Measurements from ENCODE around the gene DENND1A. TPM values are rescaled to one million over a fixed set of nuclear protein-coding genes. Genes with fewer than 3 reads are reported as not detected.

DENND1A gene
- total RNA-seq, 2 experiments from 2014 or later, result 21.9 to 23.3 TPM

DNA sequence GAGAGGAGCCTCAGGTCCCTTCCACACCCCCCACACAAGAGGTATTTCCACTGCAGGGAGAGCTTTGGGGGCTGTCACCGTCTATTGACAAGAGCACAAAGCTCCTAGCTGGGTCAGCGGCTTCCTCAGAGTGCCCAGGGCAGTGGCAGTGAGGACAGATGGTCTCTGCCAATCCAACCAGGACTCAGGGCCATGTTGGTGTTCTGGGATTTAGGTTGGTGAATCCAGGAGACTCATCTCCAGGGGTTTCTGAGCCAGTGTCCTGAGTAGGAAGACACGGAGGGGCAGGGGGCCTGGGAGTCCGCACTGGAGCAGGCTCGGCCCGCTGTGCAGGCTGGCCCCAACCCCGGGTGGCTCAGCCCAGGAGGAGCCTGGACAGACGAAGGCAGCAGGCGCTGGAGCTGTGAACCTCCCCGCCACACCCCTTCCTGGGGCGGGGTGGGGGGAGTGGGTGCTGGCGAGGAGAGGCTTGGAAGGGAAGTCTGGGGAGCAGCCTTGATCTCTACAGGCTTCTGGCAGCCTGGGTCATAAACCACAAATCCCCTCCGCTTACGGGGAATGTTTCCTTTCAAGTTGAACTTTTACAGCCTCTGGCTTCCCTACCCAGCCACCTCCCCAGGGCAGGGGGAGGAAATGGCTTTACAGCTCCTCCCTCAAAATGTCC lies 554.3 kb downstream of the DENND1A start:
- TF ChIP-seq, protein P1, sequence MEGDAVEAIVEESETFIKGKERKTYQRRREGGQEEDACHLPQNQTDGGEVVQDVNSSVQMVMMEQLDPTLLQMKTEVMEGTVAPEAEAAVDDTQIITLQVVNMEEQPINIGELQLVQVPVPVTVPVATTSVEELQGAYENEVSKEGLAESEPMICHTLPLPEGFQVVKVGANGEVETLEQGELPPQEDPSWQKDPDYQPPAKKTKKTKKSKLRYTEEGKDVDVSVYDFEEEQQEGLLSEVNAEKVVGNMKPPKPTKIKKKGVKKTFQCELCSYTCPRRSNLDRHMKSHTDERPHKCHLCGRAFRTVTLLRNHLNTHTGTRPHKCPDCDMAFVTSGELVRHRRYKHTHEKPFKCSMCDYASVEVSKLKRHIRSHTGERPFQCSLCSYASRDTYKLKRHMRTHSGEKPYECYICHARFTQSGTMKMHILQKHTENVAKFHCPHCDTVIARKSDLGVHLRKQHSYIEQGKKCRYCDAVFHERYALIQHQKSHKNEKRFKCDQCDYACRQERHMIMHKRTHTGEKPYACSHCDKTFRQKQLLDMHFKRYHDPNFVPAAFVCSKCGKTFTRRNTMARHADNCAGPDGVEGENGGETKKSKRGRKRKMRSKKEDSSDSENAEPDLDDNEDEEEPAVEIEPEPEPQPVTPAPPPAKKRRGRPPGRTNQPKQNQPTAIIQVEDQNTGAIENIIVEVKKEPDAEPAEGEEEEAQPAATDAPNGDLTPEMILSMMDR (IDR thresholded peaks at IDR 0.05), result no peak
- DNase-seq (no peak), ATAC-seq (peak; percentile 40)
- CTCF ChIA-PET, result interaction anchor here (2.2 to 2.9 kb wide), 2 partner anchors 10 to 21 kb away, joined by 8 to 12 read pairs; no protein-coding TSS in a partner anchor
- Mint-ChIP-seq H3K27me3 (peaks cover 40% of the 10 kb centered on the region), H3K4me1 (ENCODE audit: low read depth) (no peaks in the 10 kb centered on the region), H3K9me3 (no peaks in the 10 kb centered on the region), H3K27ac (no peak overlapping the region), H3K36me3 (ENCODE audit: low read depth) (no peaks in the 10 kb centered on the region), H3K4me3 (no peak overlapping the region)
- intact Hi-C loops (cut with micrococcal nuclease), result no loop called here
- POLR2A ChIA-PET, result no interaction called here

DNA sequence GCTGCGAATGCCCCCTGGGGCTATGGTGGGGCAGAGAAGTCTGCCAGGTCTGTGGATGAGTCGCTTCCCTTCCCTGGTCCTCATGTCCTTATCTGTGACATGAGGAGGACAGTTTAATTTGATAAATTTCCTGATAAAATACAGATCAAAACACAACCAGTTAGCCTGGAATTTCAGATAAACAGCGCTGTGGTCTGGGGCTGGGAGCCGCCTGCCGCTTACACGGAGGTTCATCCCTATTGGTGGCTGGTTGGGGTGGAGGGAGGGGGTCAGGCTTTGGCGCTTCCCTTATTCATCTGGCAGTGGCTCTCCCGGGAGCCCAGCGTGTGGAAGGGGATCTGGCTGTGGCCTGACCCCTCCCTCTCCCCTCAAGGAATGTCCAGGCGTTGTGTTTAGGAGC lies 556.0 kb downstream of the DENND1A start:
- ChIA-PET POLR2A (no interaction called here), CTCF (interaction anchor here (1.1 kb wide), 1 partner anchor 20 kb away, joined by 4 read pairs; no protein-coding TSS in a partner anchor)
- intact Hi-C loops (cut with micrococcal nuclease), result no loop called here
- ATAC-seq (no peak), DNase-seq (no peak)
- Mint-ChIP-seq H3K4me1 (ENCODE audit: low read depth) (no peaks in the 10 kb centered on the region), H3K9me3 (no peaks in the 10 kb centered on the region), H3K27me3 (peaks cover 44% of the 10 kb centered on the region), H3K27ac (no peak overlapping the region), H3K36me3 (ENCODE audit: low read depth) (no peaks in the 10 kb centered on the region), H3K4me3 (no peak overlapping the region)
- TF ChIP-seq, protein P1 (IDR thresholded peaks at IDR 0.05), result no peak

DNA sequence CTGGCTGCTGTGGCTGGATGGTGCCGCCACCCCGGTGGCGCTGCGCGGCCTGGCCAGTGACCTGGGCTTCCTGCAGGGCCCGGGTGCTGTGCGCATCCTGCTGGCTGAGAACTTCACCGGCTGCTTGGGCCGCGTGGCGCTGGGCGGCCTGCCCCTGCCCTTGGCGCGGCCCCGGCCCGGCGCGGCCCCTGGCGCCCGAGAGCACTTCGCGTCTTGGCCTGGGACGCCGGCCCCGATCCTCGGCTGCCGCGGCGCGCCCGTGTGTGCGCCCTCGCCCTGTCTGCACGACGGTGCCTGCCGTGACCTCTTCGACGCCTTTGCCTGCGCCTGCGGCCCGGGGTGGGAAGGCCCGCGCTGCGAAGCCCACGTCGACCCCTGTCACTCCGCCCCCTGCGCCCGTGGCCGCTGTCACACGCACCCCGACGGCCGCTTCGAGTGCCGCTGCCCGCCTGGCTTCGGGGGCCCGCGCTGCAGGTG lies 556.4 kb downstream of the DENND1A start:
- Mint-ChIP-seq H3K27me3 (peaks cover 46% of the 10 kb centered on the region), H3K9me3 (no peaks in the 10 kb centered on the region), H3K4me1 (ENCODE audit: low read depth) (no peaks in the 10 kb centered on the region), H3K36me3 (ENCODE audit: low read depth) (no peaks in the 10 kb centered on the region), H3K4me3 (no peak overlapping the region), H3K27ac (no peak overlapping the region)
- TF ChIP-seq, protein P1 (IDR thresholded peaks at IDR 0.05), result no peak
- ChIA-PET POLR2A (no interaction called here), CTCF (interaction anchor here (1.1 kb wide), 1 partner anchor 19 kb away, joined by 4 read pairs; no protein-coding TSS in a partner anchor)
- no peak for DNase-seq
- intact Hi-C loops (cut with micrococcal nuclease), result no loop called here
- ATAC-seq, result peak; percentile 31

DNA sequence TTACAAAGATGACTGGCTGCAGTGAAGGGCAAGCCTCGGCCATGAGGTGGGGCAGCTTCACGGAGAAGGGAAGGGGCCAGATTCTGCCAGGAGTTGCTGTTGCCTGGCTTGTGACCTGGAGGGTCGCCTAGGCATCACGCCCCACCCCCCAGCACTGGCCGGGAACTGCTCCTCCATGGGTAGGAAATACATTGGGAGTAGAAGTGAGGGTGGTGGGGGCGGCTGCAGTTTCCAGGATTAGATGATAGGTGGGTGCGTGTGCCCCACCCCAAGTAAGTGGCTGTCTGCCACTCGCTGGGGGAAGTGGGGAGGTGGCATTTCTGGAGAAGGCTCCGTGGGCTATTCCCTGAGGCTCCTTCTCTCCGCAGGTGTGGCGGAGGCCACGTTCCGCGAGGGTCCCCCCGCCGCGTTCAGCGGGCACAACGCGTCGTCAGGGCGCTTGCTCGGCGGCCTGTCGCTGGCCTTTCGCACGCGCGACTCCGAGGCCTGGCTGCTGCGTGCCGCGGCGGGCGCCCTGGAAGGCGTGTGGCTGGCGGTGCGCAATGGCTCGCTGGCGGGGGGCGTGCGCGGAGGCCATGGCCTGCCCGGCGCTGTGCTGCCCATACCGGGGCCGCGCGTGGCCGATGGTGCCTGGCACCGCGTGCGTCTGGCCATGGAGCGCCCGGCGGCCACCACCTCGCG lies 557.0 kb downstream of the DENND1A start:
- Mint-ChIP-seq H3K4me3 (no peak overlapping the region), H3K27ac (no peak overlapping the region), H3K4me1 (ENCODE audit: low read depth) (no peaks in the 10 kb centered on the region), H3K27me3 (peaks cover 46% of the 10 kb centered on the region), H3K9me3 (no peaks in the 10 kb centered on the region), H3K36me3 (ENCODE audit: low read depth) (no peaks in the 10 kb centered on the region)
- POLR2A ChIA-PET, result no interaction called here
- no peak for ATAC-seq
- no peak for DNase-seq
- intact Hi-C loops (cut with micrococcal nuclease), result no loop called here
- CTCF ChIA-PET, result no interaction called here
- TF ChIP-seq, protein P1 (IDR thresholded peaks at IDR 0.05), result no peak

Data from activated CD8-positive, alpha-beta T cell treated with anti-CD3 and anti-CD28 coated beads for 36 hours (primary cell).